ENCODE measurements around the gene CNNM1.

DNA sequence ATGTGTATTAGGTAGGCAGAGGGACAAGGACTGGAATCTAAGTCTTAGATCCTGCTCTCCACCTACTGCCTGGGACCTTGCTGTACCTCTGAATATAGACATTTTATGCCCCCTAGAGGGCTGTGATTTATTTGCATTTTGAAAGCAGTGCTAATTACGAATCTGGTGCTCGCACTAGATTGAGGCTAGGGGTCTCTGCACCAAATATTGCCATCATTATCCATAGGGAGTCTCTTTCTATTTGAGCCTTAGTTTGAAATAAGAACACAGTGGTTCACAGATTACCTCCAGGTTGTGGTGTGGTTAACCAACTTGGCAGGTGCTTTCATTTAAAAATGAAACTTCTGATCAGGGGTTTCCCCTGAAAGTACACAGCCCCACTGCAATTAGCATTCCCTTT, 41.8 kb downstream of the CNNM1 start:
- TF ChIP-seq CTCF (IDR thresholded peaks at IDR 0.05; ENCODE audit: extremely low read depth in 1 of 2, insufficient read depth in 1 of 2, low read depth in 1 of 2, low read length in 2 of 2) (peak; percentile 28 to 30), POLR2A (IDR thresholded peaks at IDR 0.05; ENCODE audit: low read depth, low read length) (no peak), EZH2 (IDR thresholded peaks at IDR 0.05; ENCODE audit: borderline replicate concordance, low read depth, low read length, severe bottlenecking) (no peak), POLR2AphosphoS5 (IDR thresholded peaks at IDR 0.05; ENCODE audit: insufficient read depth, low read depth, low read length) (no peak)

Measured in endothelial cell of umbilical vein (primary cell).